Stromal cell of bone marrow (primary cell): ENCODE data around the gene BICD2.

ENCODE experiments used
- DNase-seq: peaks from one replicate; pipeline ENCODE4 v3.0.0-alpha.2; 2012; ENCODE audit warnings: low read depth

BICD2 gene

GRCh38 chr9:92747459-92748232, 17.0 kb downstream of the BICD2 start:
- DNase-seq, result no peak

DNA sequence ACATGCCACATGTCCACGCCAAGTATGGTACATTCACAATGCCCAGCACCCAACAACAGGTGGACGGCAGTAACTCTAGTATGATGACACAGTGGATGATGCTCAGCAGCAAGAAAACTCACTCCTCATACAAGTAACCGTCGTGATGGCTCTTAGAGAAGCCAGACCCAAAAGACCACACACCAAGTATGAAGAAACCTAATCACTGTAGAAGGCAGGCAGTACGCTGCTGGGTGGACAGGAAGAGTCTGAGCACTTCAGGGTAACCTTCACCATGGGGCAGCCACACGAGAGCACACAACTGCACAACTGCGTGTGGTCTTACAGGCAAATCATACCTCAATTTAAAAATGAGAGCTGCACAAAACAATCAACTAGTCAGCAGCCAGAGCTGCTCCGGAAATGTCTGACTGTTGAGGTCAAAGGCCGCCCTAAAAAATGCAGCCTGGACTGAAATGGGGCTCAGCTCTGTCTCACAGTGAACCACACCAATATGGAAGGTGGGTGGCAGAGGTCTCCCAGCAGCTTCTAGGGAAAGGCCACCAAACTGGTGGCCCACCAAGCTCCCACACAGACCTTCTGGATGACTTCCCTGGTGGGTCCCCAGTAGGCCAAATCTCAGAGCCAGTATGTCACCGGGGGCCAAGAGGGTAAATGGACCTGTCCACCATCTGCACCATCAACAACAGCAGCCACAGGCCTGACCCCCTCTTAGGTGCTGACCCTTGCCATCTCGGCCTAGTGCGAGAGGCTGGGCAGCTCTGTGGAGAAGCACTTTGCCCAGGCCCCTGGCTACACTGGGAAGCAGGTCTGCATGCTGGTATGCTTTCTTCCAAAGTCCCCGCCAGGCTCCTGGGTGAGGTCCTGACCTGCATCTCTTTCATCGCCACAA, 17.8 kb downstream of the BICD2 start:
- no peak for DNase-seq

DNA sequence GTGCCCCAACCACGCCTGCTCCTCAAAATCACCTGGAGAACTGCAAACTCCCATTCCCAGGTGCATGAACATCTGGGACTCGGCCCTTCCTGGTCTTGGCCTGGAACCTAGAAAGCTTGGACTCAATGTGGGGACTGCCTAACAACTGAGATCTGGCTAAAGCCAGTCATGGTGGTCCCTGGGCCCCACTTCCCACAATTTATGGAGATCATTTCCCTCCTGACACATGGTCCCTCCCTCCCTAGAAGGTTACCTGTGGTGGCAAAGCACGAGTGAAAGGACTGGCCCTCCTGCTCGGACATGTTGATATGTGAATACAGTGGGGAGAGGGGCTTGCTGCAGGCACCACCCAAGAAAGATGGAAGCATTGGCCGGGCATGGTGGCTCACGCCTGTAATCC, 18.8 kb downstream of the BICD2 start:
- DNase-seq, result no peak

GRCh38 chr9:92745331-92745730, 19.3 kb downstream of the BICD2 start:
- DNase-seq, result no peak

DNA sequence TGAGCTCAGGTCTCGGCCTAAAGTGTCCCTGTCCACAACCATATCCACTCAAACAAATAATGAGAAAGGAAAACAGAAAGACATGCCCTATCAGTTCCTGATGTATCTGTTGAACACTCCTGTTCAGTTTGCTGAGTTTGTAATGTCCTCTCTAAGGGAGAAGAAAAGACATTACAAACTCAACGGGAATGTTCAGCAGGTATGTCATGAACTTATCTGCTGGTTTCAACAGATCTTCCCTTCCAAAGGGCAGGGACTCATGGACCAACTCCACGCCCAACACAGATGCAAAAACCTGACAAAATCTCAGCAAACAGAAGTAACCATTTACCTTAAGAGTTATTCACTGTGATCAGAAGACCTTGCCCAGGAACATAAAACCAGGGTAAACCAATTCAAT, 23.7 kb downstream of the BICD2 start:
- no peak for DNase-seq

DNA sequence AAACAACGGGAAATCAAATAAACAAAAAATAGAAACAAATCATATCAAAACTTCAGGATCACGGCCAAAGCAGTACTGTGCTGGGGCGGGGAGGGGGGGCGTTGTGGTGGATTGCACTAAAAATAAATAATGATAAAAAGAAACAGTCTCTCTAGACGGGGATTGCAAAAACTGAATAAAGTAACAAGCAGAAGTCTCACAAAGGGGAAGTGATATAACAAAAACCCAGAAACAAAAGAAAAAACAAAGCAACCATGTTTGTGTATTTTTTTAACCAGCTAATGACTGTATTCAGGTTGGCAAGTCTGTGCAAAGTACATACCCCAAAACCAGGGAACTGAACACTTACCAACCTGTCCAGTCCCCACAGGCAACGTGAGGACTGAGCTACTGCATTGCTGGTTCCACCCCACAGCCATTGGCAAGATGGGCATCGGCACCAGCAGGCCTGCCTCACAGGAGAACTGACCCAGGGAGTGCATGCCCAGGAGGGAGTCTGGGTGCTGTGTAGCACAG, 24.1 kb downstream of the BICD2 start:
- no peak for DNase-seq

GRCh38 chr9:92740009-92740408, 24.6 kb downstream of the BICD2 start:
- DNase-seq, result no peak

DNA sequence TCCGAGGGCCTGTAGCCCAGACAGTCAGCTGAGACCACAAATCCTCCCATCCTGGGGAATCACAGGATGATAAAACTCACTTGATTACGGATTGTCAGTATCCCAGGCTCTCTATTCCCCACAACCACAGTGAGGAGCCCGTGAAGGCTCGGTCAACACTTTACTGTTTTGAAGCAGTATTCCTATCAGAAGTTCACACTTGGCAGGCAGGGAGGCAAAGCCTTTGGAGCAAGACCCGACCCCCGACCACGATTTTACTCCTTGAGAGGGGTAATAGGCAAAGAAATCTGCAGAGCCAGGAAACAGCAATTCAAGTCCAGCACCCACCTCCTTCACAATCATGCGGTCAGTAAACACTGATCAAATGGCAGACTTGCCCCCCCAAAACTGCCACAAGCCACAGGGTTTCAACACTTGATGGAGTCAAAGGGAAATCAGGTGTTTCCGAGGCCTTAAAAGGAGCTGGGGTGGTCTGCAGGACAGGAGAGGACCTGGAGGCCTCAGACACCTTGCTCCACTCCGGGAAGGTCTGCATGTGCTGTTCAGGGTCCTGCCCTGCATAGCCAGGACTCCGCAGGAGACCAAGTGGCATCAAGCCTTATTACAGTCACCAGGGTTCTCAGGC, 25.2 kb downstream of the BICD2 start:
- DNase-seq, result no peak

DNA sequence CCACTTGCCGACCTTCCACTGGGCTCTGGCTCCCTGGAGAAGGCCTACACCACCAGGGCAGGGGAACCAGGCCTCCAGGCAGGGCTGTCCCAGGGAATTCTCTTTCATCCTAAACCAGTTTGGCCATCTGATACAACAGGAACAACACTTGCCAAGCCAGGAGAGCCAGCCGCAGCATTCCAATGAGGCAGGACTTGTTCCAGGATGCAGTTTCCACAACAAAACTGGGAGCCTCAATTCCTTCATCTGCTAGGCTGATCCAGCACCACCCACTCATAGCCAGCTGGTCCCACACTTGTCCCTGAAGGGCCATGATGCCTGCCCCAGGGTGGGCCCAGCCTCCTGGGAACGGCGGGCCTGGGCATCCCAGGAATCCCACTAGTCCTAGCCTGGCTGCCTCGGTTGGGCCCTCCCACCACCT, 26.0 kb downstream of the BICD2 start:
- DNase-seq, result no peak

DNA sequence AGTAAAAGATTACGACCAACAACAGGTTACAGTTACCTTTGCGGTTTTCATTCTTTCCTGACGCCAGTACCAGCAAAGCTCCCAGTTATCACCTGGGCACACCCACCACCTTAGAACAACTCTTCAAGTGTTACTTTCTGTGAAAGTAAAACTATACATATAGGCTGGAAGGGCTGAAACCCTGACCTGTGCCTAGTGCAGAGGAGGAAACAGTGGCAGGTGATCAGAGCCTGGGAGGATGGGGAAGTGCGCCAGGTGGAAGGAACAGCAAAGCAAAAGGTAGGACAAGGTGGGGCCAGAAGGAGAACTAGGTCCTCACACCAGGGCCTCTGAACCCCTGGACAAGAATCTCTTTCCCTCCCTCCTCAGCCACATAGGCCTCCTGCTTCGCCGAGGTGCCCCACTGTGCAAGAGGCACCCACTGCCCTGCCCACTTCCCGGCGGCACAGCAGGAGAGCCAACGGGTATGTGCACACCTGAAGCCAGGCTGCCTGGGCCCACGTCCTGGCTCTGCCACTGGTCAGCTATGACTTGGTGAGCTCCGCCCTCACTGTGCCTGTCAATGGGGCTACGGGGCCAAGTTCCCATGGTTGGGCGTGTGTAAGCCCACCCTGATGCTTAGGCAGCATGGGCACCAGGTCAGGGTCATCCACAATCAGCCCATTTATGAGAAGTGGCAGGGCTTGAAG, 26.9 kb downstream of the BICD2 start:
- no peak for DNase-seq

- no peak for DNase-seq
Measured at GRCh38 chr9:92737216-92737606, 27.4 kb downstream of the BICD2 start.

DNA sequence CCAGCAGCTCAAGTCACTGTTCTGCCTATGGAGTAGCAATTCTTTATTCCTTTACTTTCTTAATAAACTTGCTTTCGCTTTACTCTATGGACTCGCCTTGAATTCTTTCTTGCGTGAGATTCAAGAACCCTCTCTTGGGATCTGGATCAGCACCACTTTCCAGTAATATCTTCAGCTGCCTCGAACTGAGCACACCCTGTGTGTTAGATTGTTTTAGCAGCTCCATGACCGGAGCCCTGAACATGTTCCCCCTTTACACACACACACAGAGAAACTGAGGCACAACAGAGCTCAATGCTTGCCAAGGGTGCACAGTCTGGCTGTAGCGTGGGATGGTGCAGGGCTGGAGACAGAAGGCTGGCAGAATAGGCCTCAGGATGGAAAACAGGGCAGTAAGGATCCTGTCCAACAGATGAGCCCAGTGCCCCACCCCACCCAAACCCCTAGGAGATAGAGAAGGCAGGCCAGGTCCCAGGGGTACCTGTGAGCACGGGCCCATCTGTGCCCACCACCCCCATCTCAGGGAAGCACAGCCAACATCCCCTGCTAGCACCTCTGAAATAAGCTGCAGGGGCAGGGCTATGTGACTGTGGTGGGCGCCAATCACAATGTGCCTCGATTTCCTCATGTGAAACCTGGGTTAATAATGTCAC, 27.9 kb downstream of the BICD2 start:
- no peak for DNase-seq

GRCh38 chr9:92735636-92736562, 28.7 kb downstream of the BICD2 start:
- DNase-seq, result no peak

DNA sequence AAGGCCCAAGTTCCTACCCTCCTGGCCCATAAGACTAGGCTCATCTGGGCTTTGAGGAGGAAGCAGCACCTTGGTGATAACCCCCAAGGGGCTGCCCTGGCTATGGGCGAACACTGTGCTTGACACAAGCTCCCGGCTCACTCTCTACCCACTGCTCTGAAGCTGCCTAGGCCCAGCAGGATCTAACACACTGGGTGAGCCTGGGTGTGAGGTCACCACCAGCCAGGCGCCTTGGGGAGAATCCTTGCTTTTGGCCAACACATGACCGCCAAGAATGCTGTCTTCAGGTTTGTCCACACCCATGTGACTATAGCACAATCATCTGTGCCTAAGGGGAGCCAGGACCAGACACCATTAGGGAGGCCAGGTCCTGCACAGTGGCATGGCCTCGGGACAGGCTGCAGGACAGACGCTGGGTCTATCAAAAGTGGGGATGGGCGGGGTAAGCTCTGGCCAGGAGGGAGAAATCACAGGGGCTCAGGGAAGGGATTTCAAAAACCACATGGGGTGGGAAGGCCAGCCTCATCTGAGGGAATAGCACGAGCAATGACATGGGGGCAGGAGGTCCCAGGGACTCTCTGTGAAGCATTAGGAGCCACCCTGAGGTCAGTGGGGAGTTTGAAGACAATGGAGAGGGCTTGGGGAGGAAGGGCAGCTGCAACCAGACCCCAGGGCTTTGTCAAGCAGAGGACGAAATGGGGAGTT, 29.6 kb downstream of the BICD2 start:
- no peak for DNase-seq

- no peak for DNase-seq
Measured at GRCh38 chr9:92730897-92731296, 33.7 kb downstream of the BICD2 start.

GRCh38 chr9:92729735-92730155, 34.9 kb downstream of the BICD2 start:
- no peak for DNase-seq

GRCh38 chr9:92728831-92729734, 35.5 kb downstream of the BICD2 start:
- DNase-seq, result no peak
